Diencephalon (tissue), 1 donor: Measurements from ENCODE around the gene ZNF613. TPM values are rescaled to one million over a fixed set of nuclear protein-coding genes. Genes with fewer than 3 reads are reported as not detected.

Experiments used
- total RNA-seq: library from RNA; depleted of rRNA; stranded (reverse); fragments of >200 nt; gene quantifications from one replicate; pipeline ENCODE4 v1.2.3, GENCODE V29; 2014

The ZNF613 gene
- total RNA-seq: 10.4 TPM

GRCh38 chr19:51926784-51927741 lies at the start of gene ZNF613:
Gene ZNF613 (plus strand): TSS chr19:51927472. CDS start chr19:51936221, 8,749 bp downstream.

GRCh38 chr19:51887522-51888498 lies 39.5 kb upstream of the ZNF613 start, which contains the start of gene ZNF577:
Gene ZNF577 (minus strand): TSS chr19:51887951. CDS start chr19:51880382, 7,569 bp downstream.

GRCh38 chr19:51904331-51905165 lies 22.7 kb upstream of the ZNF613 start, which contains the start of gene ZNF649:
Gene ZNF649 (minus strand): TSS chr19:51905017. CDS start chr19:51900107, 4,910 bp downstream.

GRCh38 chr19:51986309-51987291 lies 59.3 kb downstream of the ZNF613 start, which contains the start of gene ZNF350:
Gene ZNF350 (minus strand): TSS chr19:51986840. CDS start chr19:51974360, 12,480 bp downstream.

Other genes starting within 250 kb of the ZNF613 start
- 4.4 TPM for gene SPACA6, start 234.1 kb upstream of the ZNF613 start, total RNA-seq
- 5.5 TPM for gene HAS1, start 203.5 kb upstream of the ZNF613 start, total RNA-seq
- gene FPR1, start 175.6 kb upstream of the ZNF613 start, total RNA-seq: 10.6 TPM
- 0.92 TPM for gene FPR2, start 166.3 kb upstream of the ZNF613 start, total RNA-seq
- 0.46 TPM for gene FPR3, start 132.3 kb upstream of the ZNF613 start, total RNA-seq
- gene ZNF577, start 39.5 kb upstream of the ZNF613 start, total RNA-seq: 64.8 TPM
- 39.0 TPM for gene ZNF649, start 22.5 kb upstream of the ZNF613 start, total RNA-seq
- 14.8 TPM for gene ZNF350, start 59.4 kb downstream of the ZNF613 start, total RNA-seq
- 28.1 TPM for gene ZNF615, start 80.7 kb downstream of the ZNF613 start, total RNA-seq
- gene ZNF614, start 100.9 kb downstream of the ZNF613 start, total RNA-seq: 27.2 TPM
- gene ZNF432, start 121.4 kb downstream of the ZNF613 start, total RNA-seq: 22.4 TPM
- 42.0 TPM for gene ZNF841, start 168.3 kb downstream of the ZNF613 start, total RNA-seq
- 23.3 TPM for gene ZNF616, start 212.5 kb downstream of the ZNF613 start, total RNA-seq
- gene ZNF836, start 244.1 kb downstream of the ZNF613 start, total RNA-seq: 34.6 TPM